ENCODE results near the gene HAX1.

GRCh38 chr1:154295408-154296235 lies 23.2 kb downstream of the HAX1 start:
- no peak for TF ChIP-seq CTCF (IDR thresholded peaks at IDR 0.05; ENCODE audit: low read length)
- no peak for TF ChIP-seq EZH2 (optimal IDR thresholded peaks at IDR 0.05; ENCODE audit: low read depth, low read length)
- TF ChIP-seq EZH2phosphoT487 (IDR thresholded peaks at IDR 0.05; ENCODE audit: low read length) = no peak

All from MM.1S (cell line).